Measurements from ENCODE around the gene LBP.

The LBP gene

GRCh38 chr20:38414769-38415450, 68.6 kb downstream of the LBP start:
- no peak for TF ChIP-seq ZNF274 (IDR thresholded peaks at IDR 0.05; ENCODE audit: low read depth, low read length)
- H3K4me3 ChIP-seq (ENCODE audit: low read length) = no peak overlapping the region

GRCh38 chr20:38418509-38419204, 72.4 kb downstream of the LBP start:
- no peak overlapping the region for H3K4me3 ChIP-seq (ENCODE audit: low read length)
- TF ChIP-seq ZNF274 (IDR thresholded peaks at IDR 0.05; ENCODE audit: low read depth, low read length) = no peak

- no peak for TF ChIP-seq ZNF274 (IDR thresholded peaks at IDR 0.05; ENCODE audit: low read depth, low read length)
- no peak overlapping the region for H3K4me3 ChIP-seq (ENCODE audit: low read length)
These were observed 74.3 kb downstream of the LBP start for GRCh38 chr20:38420388-38421085.

- TF ChIP-seq ZNF274 (IDR thresholded peaks at IDR 0.05; ENCODE audit: low read depth, low read length) = no peak
These were observed 75.6 kb downstream of the LBP start for GRCh38 chr20:38421915-38422314.

GRCh38 chr20:38423541-38423940, 77.3 kb downstream of the LBP start:
- TF ChIP-seq ZNF274 (IDR thresholded peaks at IDR 0.05; ENCODE audit: low read depth, low read length) = no peak

More at GRCh38 chr20:38421915-38422314, 75.6 kb downstream of the LBP start:
- H3K4me3 ChIP-seq (ENCODE audit: low read length) = no peak overlapping the region

GRCh38 chr20:38424401-38424800, 78.1 kb downstream of the LBP start:
- TF ChIP-seq ZNF274 (IDR thresholded peaks at IDR 0.05; ENCODE audit: low read depth, low read length) = no peak
- H3K4me3 ChIP-seq (ENCODE audit: low read length) = no peak overlapping the region

More at GRCh38 chr20:38423541-38423940, 77.3 kb downstream of the LBP start:
- H3K4me3 ChIP-seq (ENCODE audit: low read length) = no peak overlapping the region

GRCh38 chr20:38426006-38426897, 80.0 kb downstream of the LBP start:
- H3K4me3 ChIP-seq (ENCODE audit: low read length) = no peak overlapping the region
- TF ChIP-seq ZNF274 (IDR thresholded peaks at IDR 0.05; ENCODE audit: low read depth, low read length) = no peak

Measured in GM08714 (cell line).